Gastrocnemius medialis (tissue), 4 donors: ENCODE data around the gene STX11.

Experiments
- POLR2A ChIP-seq, 2 donors: fragments of 450-650 bp; IDR thresholded peaks; one replicate each; pipeline ENCODE4 v1.6.1; 2017; ENCODE audit warnings: antibody characterized with exemption in 2 of 2, mild to moderate bottlenecking in 2 of 2, moderate library complexity in 2 of 2
- TF ChIP-seq, protein P1 (sequence below), 5 experiments: fragments of 450-650 bp in 3 of 5; fragments of 200-600 bp in 2 of 5; sonication (generic) in 2 of 5; IDR thresholded peaks in 4 of 5; conservative IDR thresholded peaks in 1 of 5; 1 replicate in 4 of 5; 2 replicates in 1 of 5; pipeline ENCODE4 v1.5.1; 2016 to 2019; ENCODE audit warnings: antibody characterized with exemption in 5 of 5, mild to moderate bottlenecking in 3 of 5, moderate library complexity in 3 of 5

DNA sequence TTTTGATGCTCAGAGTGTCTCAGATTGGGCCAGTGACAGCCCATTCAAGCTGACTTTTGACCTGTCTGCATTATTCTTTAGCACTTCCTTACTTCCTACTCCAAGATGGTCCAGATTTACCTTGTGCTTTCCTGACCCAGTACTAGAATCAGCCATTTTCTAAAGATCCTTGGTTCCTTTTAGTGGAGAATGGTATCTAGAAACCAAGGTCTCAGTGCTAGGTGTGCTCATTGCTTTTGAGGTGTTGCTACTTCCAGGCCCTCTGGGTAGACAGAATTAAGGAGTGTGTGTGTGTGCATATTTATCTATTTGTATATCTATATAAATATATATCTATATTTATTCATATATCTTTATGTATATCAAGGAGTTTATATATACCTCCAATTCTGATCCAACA, 67.5 kb downstream of the STX11 start:
- no peak for TF ChIP-seq POLR2A (IDR thresholded peaks at IDR 0.05)
- TF ChIP-seq, protein P1, sequence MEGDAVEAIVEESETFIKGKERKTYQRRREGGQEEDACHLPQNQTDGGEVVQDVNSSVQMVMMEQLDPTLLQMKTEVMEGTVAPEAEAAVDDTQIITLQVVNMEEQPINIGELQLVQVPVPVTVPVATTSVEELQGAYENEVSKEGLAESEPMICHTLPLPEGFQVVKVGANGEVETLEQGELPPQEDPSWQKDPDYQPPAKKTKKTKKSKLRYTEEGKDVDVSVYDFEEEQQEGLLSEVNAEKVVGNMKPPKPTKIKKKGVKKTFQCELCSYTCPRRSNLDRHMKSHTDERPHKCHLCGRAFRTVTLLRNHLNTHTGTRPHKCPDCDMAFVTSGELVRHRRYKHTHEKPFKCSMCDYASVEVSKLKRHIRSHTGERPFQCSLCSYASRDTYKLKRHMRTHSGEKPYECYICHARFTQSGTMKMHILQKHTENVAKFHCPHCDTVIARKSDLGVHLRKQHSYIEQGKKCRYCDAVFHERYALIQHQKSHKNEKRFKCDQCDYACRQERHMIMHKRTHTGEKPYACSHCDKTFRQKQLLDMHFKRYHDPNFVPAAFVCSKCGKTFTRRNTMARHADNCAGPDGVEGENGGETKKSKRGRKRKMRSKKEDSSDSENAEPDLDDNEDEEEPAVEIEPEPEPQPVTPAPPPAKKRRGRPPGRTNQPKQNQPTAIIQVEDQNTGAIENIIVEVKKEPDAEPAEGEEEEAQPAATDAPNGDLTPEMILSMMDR (IDR thresholded peaks at IDR 0.05 in 4 of 5, conservative IDR thresholded peaks at IDR 0.05 in 1 of 5) = no peak
